ENCODE measurements around the gene ABR. TPM values are rescaled to one million over a fixed set of nuclear protein-coding genes. Genes with fewer than 3 reads are reported as not detected.
"Not testable (repeated sequence)": the region's sequence is repeated elsewhere in the genome, so short reads cannot be mapped to it uniquely, and the experiment has no call there.

Gene ABR
- total RNA-seq, 1 donor from 2014 or later, result 128 TPM

DNA sequence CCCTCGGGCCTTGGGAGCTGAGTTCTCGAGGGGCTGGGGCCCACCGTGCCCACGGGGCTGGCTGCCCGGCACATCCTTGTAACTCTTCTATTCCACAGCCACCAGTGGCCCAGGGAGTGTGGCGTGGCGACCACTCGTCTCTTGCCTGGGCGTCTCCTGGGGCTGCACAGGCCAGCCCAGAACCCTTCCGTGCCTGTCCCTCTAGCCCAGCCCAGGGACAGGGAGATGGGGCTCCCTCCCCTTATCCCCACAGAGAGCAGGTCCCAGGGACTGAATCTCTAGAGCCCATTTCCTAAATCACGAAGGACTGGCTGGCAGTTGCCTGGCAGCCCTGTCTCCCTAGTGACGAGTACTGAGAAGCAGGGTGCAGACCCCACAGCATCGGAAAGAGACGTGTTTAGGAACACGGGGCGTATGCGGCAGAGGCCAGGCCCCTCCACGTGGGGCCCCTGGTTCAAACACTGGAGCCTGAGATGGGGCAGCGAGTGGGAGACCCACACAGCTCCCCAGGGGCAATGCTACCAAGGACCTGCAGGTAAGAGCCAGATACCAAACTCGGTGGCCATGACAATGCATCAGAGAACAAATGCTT lies 131.8 kb downstream of the ABR start:
- DNase-seq, result peak; percentile 16
- intact Hi-C loops (cut with DNase I), result loop anchor here (5.0 kb wide), 1 partner anchor 46 kb away; no protein-coding TSS in a partner anchor
- ATAC-seq (ENCODE audit: poor library complexity), result no peak

DNA sequence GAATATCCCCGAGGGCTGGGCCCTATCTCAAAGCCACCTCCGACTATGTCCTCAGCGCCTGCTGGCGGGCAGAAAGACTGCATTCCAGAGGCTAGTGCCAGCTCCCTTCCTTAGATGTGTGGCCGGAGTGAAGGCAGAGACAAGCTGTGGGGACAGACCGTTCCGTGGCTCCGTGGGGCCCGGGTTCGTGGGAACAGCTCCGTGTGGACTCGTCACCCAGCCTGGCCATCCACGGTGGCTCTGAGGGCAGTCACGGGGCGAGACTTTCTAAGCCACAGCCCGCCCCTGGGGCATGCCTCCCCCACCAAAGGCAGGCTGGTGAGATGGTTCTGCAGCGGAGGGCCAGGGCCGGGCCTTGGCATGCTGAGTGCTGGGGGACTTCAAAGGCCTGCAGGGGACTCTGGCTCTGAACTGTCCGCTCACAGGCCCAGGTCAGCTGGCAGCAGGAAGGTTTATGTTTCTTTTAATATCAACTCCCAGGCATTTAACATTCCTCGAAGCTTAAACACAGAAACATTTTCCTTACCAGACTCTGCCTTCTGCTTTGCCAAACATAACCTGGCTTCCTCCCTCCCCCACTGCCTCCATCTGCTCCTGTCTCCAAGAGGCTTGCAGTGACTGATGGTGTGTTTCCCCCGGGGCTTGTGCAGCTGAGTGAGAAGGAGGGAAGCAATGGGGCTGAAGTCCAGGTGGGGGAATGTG lies 132.5 kb downstream of the ABR start:
- DNase-seq, result peak; percentile 76
- intact Hi-C loops (cut with DNase I), result loop anchor here (5.0 kb wide), 1 partner anchor 45 kb away; no protein-coding TSS in a partner anchor
- ATAC-seq (ENCODE audit: poor library complexity), result peak; percentile 83

DNA sequence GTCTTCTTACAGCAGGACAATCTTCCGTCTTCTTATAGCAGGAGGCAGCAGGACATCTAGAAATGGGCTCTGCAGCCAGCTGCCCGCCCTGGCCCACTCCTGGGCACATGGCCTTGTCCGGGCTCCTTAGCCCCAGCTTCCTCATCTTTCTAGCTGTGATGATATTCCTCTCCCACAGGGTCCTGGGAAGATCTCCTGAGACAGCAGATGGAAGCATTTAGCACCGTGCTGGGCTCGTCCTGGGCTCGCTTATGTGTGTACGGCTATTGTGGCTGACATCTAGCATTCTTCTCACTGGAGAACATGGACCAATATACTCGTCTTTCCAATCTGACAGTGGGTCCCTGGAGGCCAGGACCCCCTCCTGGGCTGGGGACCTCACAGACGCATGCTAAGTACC lies 134.3 kb downstream of the ABR start:
- intact Hi-C loops (cut with DNase I), result loop anchor here (5.0 kb wide), 1 partner anchor 43 kb away; no protein-coding TSS in a partner anchor
- ATAC-seq (ENCODE audit: poor library complexity), result no peak
- DNase-seq, result no peak

DNA sequence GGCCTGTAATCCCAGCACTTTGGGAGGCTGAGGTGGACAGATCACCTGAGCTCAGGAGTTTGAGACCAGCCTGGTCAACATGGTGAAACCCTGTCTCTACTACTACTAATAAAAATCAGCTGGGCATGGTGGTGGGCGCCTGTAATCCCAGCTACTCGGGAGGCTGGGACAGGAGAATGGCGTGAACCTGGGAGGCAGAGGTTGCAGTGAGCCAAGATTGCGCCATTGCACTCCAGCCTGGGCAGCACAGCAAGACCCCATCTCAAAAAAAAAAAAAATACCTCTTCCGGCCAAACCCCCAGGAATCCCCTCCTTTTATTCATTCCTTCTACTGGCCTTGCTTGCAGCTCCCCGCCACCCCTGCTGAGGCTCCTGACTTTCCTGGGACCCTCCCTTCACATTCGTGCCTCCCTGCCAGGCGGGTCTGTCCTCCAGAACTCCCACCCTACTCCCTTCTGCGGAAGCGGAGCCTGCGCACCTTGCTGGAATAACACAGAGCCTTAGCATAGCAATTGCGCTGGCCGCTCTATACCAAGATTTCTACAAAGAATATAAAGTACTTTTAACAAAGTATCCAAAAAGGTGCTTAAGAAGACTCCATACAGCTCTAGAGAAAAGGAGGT lies 135.3 kb downstream of the ABR start:
- intact Hi-C loops (cut with DNase I), result loop anchor here (5.0 kb wide), 1 partner anchor 42 kb away; no protein-coding TSS in a partner anchor
- not testable (repeated sequence) for ATAC-seq (ENCODE audit: poor library complexity)
- peak; percentile 37 for DNase-seq

DNA sequence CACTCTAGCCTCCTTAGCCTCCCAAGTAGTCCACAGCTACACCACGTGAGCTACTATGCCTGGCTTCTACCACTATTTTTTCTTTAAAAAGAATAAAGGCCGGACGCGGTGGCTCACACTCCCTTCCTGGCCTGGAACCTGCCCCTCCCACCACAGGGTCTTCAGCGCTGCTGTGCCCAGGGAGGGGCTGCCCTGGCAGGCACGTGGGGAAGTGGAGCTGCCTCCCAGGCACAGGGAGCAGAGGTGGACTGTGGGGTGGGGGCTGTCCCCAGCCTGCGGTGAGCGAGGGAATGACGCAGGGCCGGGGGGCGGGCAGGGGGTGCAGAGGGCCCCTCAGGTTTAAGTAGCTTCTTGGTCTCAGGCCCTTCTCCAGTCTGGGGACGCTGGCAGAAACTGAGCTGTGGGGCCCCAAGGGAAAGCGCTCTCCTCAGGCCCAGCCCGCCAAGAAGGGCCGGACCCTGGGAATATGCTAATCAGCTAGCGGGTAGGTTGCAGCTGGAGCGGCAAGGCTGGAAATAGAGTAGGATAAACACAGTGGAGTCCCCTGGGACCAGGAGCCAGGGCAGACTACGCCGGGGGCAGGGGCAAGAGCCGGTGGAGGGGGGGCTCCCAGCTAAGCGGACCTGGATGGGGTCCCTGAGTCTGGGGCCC lies 136.1 kb downstream of the ABR start:
- intact Hi-C loops (cut with DNase I), result no loop called here
- ATAC-seq (ENCODE audit: poor library complexity) (peak; percentile 40), DNase-seq (peak; percentile 86)

DNA sequence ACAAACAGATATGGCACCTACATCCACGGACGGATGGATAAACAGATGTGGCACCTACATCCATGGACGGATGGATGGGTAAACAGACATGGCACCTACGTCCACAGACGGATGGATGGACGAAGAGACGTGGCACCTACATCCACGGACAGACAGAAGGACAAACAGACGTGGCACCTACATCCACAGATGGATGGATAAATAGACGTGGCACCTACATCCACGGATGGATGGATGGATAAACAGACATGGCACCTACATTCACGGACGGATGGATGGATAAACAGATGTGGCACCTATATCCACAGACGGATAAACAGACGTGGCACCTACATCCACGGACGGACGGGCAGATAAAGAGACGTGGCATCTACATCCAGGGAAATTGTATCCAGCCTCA lies 137.3 kb downstream of the ABR start:
- DNase-seq, result peak; percentile 10
- intact Hi-C loops (cut with DNase I), result no loop called here
- ATAC-seq (ENCODE audit: poor library complexity), result no peak

DNA sequence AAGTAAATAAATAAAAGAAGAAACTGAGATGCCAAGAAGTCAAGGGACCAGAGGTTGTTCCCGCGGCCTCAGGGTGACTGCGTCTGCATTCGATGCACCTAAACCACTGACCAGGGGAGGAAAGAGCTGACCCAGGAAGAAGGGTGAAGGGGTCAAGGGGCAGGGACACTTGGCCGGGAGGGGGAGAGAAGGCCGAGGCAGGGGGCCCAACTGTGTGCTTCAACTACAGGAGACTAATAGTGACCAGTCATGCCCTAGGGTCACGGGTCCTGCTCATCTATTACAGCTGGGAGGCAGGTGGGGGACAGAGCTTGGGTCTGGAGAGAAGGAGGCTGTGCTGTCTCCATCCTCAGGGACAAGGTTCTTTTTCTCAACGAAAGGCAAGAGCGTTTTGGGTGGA lies 138.0 kb downstream of the ABR start:
- peak; percentile 27 for DNase-seq
- intact Hi-C loops (cut with DNase I), result no loop called here
- ATAC-seq (ENCODE audit: poor library complexity), result no peak

DNA sequence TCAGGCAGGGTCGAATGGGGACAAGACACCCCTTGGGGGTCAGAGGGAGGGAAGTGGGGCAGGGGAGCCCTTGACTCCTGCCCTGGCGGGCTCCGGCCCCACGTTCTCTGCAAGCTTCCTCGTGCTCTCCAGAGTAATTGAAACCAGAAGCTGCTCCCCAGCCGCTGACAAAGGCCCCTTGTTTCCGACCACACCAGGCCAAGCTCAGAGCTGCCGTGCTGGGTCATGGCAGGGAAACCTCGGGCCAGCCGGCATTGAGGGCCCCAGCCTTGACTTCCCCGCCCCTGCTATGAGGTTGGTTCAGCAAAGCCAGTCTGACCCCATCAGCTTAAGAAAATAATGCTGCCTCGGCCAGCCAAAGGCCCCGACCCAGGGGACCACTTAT lies 139.6 kb downstream of the ABR start:
- intact Hi-C loops (cut with DNase I), result no loop called here
- ATAC-seq (ENCODE audit: poor library complexity), result peak; percentile 31
- peak; percentile 62 for DNase-seq

DNA sequence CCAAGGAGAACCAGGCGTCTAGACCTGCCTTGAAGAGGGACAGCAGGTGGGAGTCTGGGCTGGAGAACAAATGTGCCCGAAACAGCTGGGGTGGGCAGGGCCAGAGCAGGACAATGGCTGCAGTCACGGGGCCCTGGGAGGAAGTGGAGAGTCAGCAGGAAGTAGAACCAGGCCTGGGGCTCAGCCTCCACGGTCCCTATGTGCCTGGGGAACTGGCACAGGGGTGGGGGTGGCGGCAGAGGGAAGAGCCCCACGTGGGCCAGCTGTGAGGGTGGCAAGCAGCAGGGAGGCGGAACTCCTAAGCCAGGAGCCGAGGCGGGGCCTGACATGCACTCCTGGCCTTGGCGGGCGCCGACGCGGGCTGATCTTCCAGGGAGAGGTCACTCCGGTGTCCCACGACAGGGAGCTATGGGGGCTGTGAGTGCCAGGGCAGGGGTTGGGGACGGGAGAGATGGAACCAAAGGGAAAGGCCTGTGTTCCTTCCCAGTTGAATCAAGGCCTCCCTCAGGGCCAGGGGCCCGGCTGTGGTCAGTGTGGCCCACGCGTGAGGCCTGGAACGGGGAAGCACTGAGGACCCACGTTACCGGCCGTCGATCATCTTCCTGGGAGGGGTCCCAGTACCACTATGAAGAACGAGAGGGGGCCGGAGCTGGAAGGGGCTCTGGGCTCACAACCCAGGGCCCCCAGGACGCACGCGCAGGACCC lies 140.1 kb downstream of the ABR start:
- intact Hi-C loops (cut with DNase I), result no loop called here
- peak; percentile 90 for DNase-seq
- ATAC-seq (ENCODE audit: poor library complexity), result peak; percentile 79

DNA sequence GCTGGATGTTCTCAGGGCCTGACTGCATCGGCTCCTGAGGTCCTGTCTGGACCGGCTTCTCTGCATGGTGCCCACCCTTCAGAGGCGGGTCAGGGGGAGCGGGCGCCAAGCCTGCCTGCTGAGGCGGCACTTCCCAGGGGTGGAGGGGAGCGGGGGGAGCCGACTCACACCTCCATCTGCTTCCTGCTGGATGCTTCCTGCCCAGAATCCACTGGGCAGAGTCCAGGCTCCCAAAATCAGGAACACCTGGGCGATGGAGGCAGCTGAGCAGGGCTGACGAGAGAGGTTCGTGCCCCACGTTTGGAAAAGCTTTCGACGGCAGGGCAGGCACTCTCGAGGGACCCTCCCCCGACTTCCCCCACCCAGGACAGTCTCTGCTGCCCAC lies 140.7 kb downstream of the ABR start:
- ATAC-seq (ENCODE audit: poor library complexity) (no peak), DNase-seq (no peak)
- intact Hi-C loops (cut with DNase I), result no loop called here

DNA sequence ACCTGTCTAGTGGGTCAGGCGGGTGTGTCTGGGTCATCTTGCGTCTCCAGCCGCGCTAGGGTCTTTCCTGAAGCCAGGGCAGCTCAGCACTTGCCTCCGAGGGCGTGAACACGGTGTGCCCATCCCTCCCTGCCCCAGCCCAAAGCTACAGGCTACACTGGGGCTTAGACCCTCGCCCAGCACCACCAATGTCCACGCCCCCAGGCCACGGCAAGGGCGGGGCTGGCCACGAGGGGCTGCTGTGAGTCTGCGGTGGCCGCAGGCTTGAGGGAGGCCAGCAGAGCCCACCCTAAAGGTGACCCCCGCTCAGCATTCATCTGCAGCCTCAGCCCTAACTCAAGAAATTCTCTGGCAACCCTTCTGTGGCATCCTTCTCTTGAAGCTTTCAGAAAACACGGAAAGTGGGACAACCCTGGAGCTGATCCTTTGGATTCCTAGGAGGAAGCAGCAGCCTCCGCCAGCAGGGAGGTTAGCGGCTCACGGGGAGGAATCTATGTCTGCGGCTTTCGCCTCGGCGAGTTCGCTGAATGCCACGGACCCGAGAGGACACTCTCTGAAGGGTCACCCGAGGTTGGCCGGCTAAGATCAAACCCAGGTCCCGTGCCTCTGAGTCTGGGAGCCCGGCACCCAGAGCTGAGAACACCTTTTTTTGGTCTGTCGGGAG lies 141.2 kb downstream of the ABR start:
- no peak for ATAC-seq (ENCODE audit: poor library complexity)
- intact Hi-C loops (cut with DNase I), result no loop called here
- DNase-seq, result no peak

DNA sequence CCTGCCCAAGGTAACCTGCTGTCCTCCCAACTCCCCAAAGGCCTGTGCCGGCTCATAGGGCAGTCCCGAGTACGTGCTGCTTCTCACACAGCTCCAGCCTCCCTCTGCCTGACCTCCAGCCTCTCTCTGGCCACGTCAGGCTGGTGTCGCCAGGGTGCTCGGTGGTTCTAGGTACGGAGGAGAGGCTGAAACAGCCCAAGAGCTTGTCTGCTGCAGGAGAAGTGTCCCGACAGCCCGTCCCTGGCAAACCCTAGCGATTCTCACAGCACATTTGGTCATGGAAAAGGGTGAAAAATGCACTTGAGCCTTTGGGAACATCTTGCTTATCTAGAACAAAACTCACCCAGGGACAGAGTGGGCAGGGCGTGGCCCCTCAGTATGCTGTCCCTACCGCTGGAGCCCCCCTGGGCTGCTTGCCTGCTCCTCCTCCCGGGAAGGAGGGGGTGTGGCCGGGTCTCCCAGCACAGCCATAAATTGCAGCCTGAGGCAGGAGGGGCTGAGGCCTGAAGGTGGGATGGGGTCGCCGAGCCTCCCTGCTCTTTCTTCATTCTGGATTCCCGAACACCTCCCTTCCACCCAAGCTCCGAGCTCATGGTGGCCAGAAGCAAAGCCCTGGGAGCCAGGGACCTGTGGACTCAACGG lies 142.4 kb downstream of the ABR start:
- intact Hi-C loops (cut with DNase I), result no loop called here
- ATAC-seq (ENCODE audit: poor library complexity) (no peak), DNase-seq (no peak)

DNA sequence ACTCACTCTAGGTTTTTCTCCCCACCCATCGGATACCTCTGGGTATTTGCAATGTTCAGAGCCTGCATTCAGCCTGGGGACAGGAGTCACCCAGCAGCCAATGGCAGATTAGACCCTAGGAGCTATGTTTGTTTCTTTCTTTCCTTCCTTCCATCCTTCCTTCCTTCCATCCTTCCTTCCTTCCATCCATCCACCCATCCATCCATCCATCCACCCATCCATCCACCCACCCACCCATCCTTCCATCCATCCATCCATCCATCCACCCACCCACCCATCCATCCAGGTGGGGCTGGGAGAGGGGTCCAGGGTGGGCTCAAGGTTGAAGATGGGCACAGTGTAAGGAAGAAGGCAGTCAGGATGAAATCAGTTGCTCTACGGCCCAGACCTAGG lies 142.9 kb downstream of the ABR start:
- ATAC-seq (ENCODE audit: poor library complexity), result no peak
- intact Hi-C loops (cut with DNase I), result no loop called here
- no peak for DNase-seq

DNA sequence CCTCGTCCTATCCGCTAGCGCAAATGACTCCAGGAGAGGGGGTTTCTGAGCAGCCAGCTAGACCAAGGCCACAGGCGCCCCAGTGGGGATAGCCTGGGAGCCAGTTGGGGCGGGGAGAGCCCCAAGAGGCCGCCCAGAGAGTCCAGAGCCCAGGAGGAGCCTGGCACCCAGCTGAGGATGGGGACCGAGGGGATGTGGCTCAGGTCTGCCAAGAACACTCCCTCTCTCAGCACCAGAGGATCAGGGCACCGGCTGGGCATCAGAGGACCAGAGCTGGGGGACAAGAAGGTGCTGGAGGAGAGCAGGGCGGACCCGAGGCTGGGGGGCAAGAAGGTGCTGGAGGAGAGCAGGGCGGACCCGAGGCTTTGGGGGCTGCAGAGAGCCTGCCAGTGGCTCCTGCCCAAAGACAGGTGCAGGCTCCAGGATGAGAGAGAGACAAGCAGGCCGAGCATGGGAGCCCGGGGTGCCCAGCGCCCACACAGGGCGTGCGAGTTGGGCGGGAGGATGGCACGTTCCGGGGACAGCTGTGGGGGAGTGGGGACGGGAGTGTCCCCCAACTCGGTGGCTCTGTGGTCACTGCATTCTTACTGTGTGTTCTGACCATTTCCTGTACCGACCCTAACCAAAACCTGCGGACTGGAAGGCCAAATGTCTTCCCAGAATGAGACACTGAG lies 143.5 kb downstream of the ABR start:
- ATAC-seq (ENCODE audit: poor library complexity) (no peak), DNase-seq (no peak)
- intact Hi-C loops (cut with DNase I), result no loop called here

DNA sequence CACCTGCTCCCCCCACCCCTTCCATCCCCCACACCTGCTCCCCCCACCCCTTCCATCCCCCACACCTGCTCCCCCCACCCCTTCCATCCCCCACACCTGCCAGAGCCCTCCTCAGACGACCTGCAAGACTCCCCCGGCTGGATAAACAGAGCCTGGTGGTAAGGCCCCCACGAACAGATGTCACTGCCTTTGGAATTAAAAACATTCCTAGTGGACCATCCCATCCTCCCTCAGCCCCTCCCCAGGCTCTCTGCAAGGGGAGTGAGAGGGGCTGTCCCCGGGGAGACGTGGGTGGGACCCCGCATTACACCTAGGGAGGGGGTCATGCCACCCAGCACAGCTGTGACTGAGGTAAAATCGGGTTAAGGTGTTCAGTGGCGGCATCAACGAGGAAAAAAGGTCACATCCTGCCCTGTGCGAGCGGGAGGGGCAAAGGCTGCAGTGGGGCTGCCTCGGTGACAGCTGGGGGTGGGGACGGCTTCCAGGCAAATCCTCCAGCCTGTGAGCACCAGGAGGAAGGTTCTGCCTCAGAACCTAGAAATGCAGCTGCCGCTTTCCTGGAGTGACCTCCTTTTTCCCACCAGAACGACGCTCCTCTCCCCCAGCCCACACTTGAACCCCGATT lies 144.1 kb downstream of the ABR start:
- DNase-seq, result no peak
- no peak for ATAC-seq (ENCODE audit: poor library complexity)
- intact Hi-C loops (cut with DNase I), result no loop called here

DNA sequence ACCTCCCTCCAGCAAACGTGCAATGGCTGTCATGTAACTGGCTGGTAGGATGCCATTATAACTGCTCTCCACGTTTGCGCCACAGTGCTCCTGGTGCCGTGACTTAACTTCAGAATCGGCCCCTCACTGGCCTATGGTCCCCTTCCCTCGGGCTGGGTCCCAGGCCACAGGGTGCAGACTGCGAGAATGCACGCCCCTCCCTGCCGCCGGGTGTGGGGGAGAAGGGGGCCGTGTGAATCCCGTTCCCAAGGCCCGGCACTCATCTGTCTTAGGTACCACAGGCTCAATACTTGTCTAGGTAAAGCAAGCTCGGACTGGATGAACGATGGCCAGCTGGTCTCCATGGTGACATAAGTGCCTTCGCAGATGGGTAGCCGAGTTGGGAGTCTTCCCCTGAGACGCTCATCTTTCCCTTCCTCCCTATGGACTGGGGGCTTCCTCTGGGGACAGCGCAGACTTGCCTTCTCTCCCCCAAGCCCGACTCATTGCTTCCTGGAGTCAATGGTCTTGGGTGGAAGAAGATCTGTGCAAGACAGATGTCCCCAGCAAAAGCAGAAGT lies 145.1 kb downstream of the ABR start:
- DNase-seq (no peak), ATAC-seq (ENCODE audit: poor library complexity) (no peak)
- intact Hi-C loops (cut with DNase I), result no loop called here

DNA sequence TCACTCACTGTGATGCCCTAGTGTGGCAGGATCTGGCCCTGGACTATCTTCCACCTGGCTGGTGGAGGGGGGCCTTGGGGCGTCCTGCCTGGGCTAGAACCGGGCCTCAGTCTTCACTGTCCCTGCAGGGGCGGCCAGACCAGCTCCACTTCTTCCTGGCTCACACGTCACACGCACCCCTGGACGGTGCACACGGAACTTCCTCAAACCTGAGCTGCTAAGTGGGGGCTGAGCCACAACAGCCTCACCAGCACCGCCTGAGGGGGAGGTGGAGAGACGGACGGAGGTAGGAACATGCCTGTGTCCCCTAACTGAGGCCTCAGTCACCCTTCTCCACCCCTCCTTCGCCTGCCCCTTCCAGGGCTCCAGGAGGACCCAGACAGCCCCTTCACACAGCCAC lies 146.3 kb downstream of the ABR start:
- DNase-seq (no peak), ATAC-seq (ENCODE audit: poor library complexity) (no peak)
- intact Hi-C loops (cut with DNase I), result no loop called here

Measured in Right ventricle myocardium superior (tissue), 1 donor.